RPMI8226 (cell line): ENCODE data around the gene CCDC117.
"Not testable (repeated sequence)": the region's sequence is repeated elsewhere in the genome, so short reads cannot be mapped to it uniquely, and the experiment has no call there.

Experiments
- DNase-seq: peaks from one replicate; pipeline ENCODE4 v3.0.0-alpha.2; 2015

The CCDC117 gene, protein sequence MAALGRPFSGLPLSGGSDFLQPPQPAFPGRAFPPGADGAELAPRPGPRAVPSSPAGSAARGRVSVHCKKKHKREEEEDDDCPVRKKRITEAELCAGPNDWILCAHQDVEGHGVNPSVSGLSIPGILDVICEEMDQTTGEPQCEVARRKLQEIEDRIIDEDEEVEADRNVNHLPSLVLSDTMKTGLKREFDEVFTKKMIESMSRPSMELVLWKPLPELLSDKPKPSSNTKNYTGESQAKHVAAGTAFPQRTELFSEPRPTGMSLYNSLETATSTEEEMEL

DNA sequence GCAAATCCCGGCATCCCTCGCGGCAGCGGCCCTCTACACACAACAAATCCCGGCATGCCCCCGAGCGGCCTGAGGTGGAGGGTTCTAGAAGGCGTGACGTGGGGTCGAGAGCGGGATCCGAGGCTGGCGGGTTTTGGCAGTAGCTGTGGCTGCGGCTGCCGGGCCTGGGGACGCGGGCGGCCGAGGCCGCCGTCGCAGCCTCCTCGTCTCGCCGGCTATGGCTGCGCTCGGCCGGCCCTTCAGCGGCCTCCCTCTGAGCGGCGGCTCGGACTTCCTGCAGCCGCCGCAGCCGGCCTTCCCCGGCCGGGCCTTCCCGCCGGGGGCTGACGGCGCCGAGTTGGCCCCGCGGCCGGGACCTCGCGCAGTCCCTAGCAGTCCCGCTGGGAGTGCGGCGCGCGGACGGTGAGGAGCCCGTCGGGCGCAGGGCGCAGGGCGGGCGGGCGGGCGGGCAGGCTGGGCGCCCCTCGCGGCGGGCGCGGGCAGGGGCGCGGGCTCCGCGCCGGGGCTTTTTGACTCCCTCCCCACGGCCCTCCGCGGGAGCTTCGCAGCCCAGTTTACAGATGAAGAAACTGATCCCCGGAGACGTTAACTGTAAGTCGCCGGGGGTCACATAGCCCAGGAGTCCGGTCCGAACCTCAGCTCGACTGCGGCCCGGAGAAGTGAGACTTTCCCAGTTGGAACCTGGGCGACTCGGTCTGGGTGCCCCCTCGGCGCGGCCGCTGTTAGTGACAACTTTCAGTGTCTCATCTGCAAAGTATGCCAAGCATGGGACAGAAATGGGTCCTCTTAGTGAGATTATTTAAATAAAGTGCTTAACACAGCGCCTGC is at the start of gene CCDC117:
Gene CCDC117, plus strand, starts transcription at position 63 of the 828 bp plus-strand sequence. Its CDS starts 155 bp downstream, at position 218.
- DNase-seq = peak; percentile 96

DNA sequence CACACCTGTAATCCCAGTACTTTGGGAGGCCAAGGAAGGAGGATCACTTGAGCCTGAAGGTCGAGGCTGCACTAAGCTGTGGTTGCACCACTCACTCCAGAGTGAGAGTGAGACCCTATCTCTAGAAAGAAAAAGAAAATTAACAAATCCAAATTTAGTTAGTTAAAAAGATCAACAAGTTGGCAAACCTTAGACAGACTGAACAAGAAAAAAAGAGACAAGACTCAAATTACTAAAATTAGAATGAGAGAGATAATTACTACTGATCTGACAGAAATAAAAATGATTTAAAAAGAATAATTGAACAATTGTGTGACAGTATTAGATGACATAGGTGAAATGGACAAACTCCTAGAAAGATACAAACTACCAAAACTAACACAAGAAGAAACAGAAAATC is 44.5 kb upstream of the CCDC117 start:
- no peak for DNase-seq

DNA sequence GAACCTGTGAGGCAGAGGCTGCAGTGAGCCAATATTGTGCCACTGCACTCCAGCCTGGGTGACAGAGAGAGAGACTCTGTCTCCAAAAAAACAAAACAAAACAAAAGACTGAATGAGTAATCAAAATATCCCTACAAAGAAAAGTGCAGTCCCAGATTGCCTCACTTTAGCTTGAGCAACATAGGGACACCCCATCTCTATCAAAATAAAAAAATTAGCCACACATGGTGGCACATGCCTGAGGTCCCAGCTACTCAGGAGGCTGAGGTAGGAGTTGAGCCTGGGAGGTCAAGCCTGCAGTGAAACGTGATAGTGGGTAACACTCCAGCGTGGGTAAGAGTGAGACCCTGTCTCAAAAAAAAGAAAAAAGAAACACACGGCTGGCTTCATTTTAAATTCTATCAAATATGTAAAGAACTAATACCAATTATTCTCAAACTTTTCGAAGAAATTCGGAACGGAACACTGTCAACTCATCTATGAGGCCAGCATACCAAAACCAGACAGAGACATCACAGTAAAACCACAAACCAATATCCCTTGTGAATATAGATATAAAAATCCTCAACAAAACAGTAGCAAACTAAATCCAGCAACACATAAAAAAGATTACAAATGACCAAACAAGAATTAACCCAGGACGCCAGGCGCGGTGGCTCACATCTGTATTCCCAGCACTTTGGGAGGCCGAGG is 43.7 kb upstream of the CCDC117 start:
- DNase-seq = no peak

DNA sequence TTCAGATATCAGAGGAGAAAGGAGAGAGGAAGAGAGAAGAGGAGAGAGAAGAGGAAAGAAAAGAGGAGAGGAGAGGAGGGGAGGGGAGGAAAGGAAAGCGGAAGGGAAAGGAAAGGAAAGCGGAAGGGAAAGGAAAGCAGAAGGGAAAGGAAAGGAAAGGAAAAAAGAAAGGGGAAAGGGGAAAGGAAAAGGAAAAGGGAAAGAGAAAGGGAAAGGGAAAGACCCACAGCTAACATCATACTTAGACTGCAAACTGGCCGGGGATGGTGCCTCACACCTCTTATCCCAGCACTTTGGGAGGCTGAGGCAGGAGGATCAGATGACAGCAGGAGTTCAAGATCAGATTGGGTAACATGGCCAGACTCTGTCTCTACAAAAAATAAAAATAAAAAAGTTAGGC is 42.3 kb upstream of the CCDC117 start:
- no peak for DNase-seq

DNA sequence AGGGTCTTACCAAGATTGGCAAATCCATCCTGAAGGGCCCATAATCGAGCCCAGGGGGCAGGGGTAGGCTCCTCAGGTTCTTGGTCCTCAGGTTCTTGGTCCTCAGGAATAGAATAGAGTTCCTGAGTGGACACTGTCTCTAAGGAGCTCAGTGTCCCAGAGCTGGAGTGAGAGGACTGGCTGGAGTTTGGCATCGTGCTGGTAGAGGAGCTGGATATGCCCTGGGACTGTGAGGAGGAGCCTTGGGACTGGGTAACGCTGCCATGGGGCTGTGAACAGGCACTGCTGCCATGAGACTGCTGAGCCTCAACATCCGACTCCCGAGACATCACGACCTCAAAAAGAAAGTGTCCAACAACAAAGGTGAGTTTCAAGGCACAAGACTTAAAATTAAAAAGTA is 38.1 kb upstream of the CCDC117 start:
- DNase-seq = no peak

DNA sequence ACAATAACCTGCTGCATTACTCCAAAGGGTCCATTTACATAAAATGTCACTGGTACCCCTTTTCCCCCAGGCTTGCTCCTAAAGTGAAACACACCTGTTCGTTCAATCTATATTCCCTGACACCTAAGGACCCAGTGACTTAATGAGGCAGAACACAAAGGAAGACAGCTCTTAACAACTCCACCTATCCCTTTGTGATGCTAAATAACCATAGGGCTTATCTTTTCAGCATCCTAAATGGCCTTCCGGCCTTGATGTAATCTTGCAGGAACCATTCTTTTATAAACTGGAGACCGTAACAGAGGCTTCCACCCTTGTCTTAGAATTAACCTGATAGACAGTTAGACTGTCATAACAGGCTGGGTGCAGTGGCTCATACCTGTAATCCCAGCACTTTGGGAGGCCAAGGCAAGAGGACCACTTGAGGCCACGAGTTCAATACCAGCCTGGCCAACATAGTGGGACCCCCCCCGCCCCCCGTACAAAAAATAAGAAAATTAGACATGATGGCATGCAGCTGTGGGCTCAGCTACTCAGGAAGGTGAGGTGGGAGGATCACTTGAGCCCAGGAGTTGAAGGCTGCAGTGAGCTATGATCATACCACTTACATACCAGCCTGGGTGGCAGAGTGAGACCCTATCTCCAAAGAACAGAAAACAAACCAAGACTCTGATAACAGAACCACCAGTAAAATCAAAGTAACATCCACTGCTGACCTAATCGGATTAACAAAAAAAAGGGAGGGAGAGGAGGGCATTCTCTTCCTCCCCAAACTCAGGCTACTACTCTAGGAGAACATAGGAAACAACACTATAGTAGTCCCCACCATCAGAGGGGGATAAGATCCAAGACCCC is 36.0 kb upstream of the CCDC117 start:
- DNase-seq = no peak

DNA sequence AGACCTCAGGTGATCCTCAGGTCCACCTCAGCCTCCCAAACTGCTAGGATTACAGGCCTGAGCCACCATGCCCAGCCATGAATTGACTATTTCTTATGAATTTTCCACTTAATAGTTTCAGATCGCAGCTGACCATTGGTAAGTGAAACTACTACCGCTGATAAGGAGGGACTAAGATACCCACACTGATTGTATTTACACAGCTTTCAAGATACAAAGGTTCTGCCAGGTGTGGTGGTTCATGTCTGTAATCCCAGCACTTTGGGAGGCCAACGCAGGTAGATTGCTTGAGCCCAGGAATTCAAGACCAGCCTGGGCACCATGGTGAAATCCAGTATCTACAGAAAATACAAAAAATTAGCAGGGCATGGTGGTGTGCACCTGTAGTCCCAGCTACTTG is 34.8 kb upstream of the CCDC117 start:
- DNase-seq = no peak

DNA sequence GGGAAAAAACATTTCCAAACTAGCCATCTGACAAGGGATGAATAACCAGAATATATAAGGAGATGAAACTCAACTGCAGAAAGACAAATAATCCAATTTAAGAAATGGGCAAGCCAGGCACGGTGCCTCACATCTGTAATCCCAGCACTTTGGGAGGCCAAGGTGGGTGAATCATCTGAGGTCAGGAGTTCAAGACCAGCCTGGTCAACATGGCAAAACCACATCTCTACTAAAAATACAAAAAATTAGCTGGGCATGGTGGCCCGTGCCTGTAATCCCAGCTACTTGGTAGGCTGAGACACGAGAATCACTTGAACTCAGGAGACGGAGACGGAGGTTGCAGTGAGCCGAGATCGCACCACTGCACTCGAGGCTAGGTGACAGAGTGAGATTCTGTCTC is 33.6 kb upstream of the CCDC117 start:
- not testable (repeated sequence) for DNase-seq

DNA sequence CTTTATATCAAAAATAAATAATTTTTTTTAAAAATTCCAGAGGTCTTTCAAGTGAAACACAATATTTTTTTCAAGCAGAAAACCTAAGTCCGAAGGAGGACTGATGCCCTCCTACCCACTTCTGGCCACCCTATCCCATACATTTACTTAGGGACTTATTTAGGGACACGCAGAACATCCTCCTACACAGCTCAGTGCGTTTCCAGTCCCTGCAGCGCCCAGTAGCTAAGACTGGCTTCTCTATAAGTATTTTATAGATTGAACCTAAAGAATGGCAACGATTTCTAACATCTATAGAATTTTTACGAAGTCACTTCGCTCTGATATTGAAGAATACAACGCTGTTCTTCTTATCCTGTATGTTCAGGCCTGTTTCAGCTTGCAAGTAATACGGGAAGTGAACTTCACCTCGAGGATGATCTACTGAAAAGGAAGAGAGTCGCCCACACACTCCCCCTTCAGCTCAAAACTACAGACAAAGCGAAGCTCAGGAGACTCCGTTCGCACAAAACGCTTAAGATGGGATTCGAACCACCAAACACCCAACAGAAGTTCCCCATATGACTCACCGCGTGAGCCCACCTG is 31.2 kb upstream of the CCDC117 start:
- no peak for DNase-seq

DNA sequence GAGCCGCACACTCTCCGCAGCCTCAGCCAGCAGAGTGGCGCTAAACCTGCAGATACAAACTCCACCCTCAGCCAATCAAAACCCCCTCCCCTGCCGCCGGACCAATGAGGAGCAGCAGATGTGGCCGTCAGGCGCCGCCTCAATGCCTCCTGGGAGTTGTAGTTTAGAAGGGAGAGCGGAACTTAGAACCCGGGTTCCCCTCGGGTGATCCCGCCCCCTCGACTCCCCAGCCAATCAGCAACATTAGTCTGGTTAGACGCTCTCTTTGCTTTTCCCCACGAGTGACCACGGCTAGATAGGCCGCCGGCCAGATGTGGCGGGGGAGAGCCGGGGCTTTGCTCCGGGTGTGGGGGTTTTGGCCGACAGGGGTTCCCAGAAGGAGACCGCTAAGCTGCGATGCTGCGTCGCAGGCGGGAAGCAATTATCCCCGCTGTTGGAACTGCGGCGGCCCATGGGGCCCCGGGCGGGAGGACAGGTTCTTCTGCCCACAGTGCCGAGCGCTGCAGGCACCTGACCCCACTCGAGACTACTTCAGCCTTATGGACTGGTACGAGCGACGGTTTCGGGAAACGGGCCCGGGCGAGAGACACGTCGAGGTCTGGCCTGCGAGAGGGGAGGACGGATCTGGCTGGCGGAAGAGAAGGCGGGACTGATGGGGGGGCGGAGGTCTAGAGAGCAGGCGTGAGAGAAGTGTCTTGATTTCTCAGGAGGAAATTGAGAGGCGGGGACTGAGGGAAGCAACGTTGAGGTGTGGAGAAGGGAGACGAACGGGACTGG is 30.5 kb upstream of the CCDC117 start, which contains the start of the genes CHEK2 and HSCB:
Gene CHEK2, minus strand, starts transcription at position 36 of the 777 bp plus-strand sequence. CDS start 7,099 bp downstream, outside the sequence.
Gene HSCB, plus strand, starts transcription at position 255 of the 777 bp plus-strand sequence. Its CDS starts 57 bp downstream, at position 312.
- peak; percentile 98 for DNase-seq

DNA sequence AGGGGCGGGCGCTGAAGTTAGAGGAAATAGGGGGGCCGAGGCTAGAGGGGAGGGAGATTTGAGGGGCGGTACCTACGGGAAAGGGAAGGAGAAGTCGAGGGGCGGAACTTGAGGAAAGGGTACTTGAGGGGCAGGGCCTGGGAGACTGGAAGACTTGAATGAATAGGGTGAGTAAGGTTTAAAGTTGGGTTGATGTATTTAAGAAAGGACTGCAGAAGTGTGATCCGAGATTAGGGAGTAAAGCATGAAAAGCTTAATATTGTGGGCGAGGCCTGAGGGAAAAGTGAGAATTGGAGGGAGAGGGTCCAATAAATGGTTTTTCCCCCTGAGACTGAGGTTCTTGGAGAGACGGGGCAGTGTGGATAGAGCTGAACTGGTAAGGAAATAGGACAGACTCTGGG is 29.9 kb upstream of the CCDC117 start:
- no peak for DNase-seq

DNA sequence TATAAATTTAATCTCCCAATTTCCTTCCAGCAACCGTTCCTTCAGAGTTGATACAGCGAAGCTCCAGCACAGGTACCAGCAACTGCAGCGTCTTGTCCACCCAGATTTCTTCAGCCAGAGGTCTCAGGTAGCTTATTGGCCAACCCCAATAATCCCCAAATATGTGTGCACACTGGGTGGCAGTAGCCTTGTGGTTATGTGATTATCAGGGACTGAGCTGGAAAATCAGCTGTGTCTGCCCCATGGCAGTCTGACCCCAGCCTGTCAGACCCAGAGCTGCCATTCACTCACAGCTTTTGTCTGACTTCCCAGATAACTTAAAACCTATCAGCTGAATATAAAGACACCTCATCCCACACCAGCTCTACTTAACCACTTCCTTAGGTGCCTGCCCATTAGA is 28.6 kb upstream of the CCDC117 start:
- DNase-seq = no peak

DNA sequence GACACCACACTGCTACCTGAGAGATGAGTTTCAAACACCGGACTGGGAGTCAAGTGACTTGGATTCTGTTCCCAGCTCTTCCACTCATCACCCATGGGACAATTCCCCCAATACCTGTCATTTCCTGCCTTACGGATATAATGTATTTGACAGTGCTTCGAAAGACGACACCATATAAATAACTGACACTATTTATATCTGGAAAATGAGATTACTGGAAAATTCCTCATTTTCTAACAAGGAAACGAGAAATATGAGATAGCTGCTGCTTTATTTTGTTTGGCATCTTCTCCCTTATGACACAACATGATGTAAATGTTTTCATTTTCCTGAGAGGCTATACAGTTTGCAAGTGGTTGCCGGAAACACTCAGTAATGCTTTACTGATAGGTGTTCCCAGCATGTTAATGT is 22.0 kb upstream of the CCDC117 start:
- no peak for DNase-seq

DNA sequence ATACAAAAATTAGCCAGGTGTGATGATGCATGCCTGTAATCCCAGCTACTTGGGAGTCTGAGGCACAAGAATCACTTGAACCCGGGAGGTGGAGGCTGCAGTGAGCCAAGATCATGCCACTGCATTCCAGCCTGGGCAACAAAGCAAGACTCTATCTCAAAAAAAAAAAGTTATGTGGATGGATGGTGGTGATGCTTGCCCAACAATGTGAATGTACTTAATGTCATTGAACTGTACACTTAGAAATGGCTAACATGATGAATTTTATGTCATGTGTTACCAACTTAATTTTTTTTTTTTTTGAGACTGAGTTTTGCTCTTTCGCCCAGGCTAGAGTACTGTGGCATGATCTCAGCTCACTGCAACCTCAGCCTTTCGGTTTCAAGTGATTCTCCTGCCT is 18.0 kb upstream of the CCDC117 start:
- DNase-seq = not testable (repeated sequence)

DNA sequence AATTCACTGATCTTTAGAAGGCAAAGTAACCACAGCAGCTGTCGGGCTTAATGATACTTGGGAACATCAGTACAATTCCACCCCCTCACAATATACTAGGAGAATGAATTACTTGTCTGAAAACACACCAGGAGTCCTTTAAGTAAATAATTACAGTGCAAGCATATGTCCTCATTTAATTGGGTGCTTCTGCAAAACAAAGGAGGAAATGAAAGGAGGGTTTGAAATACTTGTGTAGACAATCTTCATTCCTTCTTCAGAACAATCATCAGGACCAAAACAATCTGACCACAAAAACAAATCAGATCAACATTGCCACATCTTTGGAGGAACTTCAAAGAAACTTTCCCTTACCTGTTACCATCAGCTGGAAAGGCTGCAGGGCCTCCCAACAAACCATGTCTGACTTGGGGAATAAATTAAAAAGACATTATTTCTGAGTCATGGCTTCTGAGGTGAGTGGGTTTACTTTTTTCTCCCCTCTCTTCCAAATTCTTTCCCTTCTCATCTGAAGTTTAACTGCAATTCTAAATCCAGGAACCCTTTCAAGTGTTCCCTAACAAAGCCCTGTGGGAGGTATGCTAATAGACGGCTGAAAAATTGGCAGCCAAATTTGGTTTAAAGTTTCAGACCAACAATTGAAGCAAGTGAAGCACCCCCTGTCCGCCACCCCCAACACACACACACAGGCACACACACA is 12.5 kb upstream of the CCDC117 start:
- DNase-seq = peak; percentile 43

DNA sequence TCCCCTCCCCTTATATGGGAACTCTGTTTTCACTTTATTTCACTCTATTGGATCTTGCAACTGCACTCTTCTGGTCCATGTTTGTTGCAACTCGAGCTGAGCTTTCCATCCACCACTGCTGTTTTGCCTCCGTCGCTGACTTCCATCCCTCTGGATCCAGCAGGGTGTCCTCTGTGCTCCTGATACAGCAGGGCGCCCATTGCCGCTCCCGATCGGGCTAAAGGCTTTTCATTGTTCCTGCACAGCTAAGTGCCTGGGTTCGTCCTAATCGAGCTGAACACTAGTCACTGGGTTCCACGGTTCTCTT is 11.1 kb upstream of the CCDC117 start:
- no peak for DNase-seq

DNA sequence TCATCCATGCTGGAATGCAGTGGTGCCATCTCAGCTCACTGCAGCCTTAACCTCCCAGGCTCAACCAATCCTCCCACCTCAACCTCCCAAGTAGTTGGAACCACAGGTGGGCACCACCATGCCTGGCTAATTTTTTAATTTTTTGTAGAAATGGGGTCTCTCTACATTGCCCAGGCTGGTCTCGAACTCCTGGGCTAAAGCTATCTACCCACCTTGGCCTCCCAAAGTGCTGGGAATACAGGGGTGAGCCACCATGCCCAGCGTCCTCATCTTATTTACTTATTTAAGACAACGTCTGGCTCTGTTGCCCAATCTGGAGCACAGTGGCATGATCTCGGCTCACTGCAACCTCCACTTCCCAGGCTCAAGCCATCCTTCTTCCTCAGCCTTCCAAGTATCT is 10.5 kb upstream of the CCDC117 start:
- not testable (repeated sequence) for DNase-seq

DNA sequence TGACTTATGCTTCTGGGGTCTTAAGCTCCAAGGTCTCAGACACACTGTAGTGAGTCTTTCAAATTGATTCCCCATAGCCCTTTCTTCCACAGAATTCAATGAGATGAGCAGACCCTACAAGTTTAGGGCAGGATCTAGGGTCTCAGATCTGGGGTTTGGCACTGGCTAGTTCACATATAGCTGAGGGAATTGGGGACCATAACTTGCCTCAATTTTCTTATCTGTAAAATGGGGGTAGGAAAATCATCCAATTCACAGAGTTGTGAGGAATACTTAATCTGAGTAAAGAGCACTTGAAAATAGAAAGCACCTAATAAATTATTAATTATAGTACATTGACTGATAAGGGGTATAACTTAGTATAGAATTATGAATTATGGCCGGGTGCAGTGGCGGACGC is 5.9 kb upstream of the CCDC117 start:
- no peak for DNase-seq

DNA sequence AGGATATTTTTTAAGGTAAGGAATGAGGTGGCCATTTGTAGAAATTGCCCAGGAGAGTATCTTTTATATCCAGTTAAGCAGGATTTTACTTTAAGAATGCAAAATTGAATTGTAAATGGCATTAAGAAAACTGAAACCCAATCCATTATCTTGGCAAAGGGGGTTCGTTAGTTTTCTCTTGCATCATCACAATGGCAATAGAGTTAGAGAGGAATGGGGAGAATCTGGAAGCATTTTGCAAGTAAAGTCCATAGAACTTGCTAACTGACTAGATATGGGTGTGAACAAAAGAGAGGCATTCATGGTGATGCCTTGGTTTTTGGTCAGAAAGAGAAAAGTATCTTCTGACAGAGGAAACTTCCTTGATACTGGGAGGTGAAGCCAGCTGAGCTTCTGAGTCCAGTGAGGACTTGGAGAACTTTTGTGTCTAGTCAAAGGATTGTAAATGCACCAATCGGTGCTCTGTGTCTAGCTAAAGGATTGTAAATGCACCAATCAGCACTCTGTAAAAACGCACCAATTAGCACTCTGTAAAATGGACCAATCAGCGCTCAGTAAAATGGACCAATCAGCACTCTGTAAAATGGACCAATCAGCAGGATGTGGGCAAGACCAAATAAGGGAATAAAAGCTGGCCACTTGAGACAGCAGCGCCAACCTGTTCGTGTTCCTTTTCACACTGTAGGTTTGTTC is 3.6 kb upstream of the CCDC117 start:
- no peak for DNase-seq
